Measurements from ENCODE around the gene BRINP2.

DNA sequence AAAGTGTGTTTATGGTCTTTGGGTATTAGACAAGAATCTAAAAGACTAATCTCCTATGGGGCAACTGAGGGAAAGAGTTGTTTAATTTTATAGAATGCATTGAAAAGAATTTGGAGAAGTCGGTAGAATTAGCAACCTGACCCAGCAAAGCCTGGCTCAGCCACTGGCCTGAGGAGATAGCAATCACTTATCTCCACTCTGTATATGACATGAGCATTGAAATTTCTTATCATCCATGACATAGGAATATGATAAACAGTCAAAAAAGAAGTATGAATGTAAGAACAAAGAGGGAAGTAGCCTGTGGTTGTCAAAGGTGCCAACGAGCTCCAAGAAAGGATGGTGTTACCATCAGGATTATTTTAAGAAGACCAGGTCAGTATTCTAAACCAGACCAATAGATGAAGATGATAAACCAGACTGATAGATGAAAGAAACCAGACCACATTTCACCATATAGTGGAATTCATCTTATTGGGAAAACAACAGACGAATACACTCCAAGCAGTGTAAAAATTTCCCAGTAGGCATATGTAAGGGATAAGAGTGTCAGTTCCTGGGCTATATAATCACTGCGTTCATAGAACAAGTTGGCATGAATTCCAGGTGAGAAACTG is 42.0 kb upstream of the BRINP2 start:
- TF ChIP-seq, protein P1, sequence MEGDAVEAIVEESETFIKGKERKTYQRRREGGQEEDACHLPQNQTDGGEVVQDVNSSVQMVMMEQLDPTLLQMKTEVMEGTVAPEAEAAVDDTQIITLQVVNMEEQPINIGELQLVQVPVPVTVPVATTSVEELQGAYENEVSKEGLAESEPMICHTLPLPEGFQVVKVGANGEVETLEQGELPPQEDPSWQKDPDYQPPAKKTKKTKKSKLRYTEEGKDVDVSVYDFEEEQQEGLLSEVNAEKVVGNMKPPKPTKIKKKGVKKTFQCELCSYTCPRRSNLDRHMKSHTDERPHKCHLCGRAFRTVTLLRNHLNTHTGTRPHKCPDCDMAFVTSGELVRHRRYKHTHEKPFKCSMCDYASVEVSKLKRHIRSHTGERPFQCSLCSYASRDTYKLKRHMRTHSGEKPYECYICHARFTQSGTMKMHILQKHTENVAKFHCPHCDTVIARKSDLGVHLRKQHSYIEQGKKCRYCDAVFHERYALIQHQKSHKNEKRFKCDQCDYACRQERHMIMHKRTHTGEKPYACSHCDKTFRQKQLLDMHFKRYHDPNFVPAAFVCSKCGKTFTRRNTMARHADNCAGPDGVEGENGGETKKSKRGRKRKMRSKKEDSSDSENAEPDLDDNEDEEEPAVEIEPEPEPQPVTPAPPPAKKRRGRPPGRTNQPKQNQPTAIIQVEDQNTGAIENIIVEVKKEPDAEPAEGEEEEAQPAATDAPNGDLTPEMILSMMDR (IDR thresholded peaks at IDR 0.05), result no peak
- TF ChIP-seq POLR2A (IDR thresholded peaks at IDR 0.05; ENCODE audit: low read depth) (no peak), POLR2AphosphoS5 (IDR thresholded peaks at IDR 0.05) (no peak), EP300 (IDR thresholded peaks at IDR 0.05) (no peak)
